GM21360 (cell line): ENCODE measurements around the gene METTL2A.
"Not testable (repeated sequence)": the region's sequence is repeated elsewhere in the genome, so short reads cannot be mapped to it uniquely, and the experiment has no call there.

Source experiments
- ATAC-seq: cut with Tn5 transposase; IDR thresholded peaks from one replicate; pipeline ENCODE4 v1.9.1; 2021; ENCODE audit warnings: mild to moderate bottlenecking, moderate library complexity; ENCODE audit not compliant: unreplicated experiment

The METTL2A gene

GRCh38 chr17:62470666-62471379, 47.1 kb downstream of the METTL2A start:
- not testable (repeated sequence) for ATAC-seq

DNA sequence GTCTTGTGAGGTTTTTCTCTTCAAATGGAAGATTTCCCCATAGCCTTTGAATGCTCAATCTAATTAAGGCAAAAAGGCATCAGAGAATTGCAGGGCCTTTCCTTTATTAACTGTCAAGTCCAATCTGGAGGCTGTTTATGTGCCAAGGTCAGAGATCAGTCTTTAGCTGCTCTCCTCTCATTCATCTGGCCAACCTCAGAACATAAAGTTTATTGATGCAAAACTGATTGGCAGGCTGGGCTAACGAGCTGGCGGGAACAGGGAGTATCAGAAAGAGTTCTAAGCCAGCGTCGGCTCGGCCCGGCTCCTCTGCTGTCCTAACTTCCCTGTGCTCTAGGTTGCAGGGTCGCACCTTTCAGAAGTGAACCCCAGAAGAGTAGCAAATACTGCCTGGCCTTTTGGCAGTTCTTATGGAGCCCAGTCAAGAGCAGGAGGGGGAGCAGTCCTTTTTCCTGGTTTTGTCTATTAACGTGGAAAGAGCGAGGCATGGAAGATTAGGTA, 47.7 kb downstream of the METTL2A start:
- not testable (repeated sequence) for ATAC-seq

- not testable (repeated sequence) for ATAC-seq
Observed at GRCh38 chr17:62473030-62473982, 49.6 kb downstream of the METTL2A start.

DNA sequence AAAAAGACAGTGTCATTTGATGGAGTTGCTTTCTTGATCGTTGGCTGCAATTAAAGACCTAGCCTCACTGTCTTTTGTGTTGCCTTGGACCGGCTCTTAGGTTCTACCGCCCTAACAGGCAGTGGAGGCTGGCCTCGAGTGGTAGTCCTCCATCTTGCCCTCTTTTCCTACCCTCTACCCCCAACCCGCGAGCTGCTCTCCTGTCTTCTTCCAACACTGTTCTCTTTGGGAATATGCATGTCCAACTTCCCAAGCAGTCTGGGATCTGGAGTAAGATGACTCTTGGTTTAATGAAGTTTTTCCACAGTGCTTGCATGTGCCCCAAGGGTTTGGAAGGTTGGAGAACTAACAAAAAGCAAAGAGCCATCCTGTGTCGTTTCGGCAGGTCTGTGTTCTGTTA, 53.4 kb downstream of the METTL2A start:
- ATAC-seq: not testable (repeated sequence)

DNA sequence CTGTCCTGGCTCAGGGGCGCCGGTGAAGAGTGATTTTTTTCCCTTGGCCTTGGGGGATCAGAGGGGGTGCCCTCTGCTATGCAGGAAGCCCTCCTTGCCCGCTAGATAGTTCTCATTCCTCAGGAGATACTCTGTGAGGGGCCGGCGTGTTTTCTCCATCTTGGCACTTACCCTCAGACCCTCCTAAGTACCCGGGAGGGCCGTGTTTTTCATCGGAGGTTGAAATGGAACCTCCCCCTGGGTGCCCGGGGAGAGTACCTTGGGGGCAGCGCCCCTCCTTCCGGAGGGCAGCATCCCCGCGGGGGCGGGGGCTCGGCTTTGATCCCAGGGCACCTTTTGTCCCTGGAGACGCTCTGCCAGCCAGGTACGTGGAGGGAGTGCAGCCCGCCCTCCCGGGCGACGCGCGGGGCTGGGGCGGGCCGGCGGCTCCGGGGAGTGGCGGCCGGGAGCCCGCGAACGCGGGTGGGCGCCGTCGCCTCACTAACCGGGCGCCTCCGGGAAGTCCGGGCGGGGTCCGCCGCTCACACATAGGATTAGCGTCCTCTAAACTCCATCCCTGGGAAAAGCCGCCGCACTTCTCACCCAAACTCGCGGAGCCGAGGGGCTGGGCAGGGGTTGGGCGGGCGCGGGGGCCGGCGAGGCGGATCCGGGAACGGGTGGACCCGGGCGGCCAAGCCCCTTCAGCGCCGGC, 54.2 kb downstream of the METTL2A start:
- peak; percentile 21 for ATAC-seq

DNA sequence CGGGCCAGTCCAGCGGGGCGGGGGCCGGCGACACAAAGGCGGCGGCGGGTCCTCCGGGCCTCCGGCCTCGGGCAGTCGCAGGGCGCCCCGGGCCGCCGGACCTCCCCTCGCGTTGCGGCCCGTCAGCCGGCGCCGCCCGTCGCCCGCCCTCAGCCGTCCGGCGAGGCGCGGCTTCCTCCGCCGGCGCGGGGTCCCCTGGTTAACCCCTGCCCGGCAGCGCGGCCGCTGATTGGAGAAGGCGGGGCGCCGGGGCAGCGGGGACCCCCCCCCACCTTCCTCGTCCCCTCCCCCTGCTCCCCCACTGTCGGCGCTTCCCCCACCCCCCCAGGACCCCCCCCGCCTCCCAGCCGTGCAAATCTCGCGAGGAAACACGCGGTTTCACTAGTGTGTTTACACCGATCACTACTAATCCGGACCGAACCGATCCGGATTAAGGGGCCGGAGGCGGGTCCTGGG, 54.8 kb downstream of the METTL2A start, which contains the start of gene TLK2:
TSS of gene TLK2 (plus strand) at position 402 of the 456 bp plus-strand sequence. CDS start 2,301 bp downstream, outside the sequence.
- peak; percentile 70 for ATAC-seq

DNA sequence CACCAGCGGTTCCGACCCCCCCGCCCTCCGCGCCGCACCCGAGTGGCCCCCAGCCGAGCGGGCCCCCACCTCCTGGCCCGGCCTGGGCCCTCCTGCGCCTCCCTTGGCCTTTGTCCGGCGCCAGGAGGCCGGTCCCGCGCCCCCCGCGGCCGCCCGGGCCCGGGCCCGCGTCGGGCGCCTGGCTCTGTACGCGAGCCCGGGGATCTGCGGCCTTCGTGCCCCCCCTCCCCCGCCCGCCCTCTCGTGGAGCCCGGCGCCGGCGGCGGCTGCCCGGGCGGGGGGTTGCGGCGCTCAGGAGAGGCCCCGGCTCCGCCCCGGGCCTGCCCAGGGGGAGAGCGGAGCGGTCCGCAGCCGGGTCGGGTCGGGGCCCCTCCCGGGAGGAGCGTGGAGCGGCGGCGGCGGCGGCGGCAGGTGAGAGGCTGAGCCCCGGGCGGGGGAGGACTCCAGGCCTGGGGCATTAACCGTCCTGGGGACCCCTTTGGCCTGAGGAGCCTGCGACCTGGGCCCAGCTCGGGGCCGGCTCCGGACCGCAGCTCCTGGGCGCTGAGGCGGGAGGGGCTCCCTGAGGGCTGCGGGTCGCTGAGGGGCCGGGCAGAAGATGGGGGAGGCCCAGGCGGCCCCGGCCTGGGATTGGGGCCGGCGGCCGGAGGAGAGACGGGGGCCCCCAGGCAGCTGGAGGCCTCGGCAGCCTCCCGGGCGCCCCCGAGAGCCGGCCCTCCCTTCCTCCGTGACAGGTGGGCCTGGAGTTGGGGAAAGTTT, 55.4 kb downstream of the METTL2A start:
- ATAC-seq: peak; percentile 36

DNA sequence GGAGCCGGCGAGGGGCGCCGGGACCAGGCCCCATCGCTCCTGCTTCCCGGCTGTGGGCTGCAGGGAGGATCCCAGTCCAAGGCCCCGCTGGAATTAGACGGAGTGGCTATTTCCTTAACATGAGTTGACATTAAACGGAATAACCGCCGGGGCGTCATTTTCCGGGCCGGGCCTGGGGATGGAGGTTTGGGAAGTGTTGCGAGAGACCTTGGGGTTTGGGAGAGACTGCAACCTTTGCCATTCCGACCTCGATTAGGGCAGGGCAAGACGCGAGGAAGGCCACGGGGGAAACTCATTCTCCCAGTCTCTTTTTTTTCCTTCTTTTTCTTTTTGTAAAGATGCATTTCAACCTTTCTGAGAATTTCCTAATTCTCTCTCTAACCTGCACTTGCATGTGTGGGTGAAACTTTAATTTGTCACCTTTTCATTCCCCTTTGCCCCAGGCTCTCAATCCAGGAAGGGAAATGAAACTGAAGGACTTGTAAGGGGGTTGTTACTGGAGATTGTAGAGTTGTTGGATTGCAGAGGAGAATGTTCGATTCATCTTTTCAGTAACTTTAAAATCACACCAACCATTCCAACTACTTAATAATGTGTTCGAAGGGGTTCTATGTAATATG, 56.1 kb downstream of the METTL2A start:
- ATAC-seq: not testable (repeated sequence)

DNA sequence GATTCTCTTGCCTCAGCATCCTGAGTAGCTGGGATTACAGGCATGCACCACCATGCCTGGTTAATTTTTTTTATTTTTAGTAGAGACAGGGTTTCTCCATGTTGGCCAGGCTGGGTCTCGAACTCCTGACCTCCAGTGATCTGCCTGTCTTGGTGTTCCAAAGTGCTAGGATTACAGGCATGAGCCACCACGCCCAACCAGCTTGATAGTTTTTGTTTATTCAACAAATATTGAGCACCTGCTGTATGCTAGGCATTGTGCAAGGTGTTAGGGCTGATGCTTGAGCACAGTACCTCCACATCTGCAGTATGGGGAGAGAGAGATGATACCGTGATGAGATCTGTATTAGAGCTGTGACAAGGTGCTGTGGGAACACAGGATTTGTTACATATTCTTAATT, 58.9 kb downstream of the METTL2A start:
- ATAC-seq: not testable (repeated sequence)

DNA sequence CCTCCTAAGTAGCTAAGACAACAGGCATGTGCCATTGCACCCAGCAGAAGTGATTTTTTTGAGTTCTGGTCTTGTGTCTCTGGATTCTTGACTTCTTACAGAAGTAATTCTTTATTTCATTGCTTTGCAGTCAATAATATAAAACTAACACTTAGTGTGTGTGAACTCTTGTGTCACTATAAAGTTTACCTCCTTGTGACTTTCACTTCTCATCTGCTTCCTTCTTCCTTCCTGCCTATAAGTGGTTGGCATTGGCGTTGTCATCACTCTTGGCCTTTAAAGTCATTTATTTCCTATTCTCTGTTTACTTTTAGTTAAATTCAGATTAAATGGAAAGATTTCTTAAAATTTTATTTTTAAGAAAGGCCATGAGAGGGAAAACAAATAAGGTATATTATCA, 67.3 kb downstream of the METTL2A start:
- not testable (repeated sequence) for ATAC-seq

GRCh38 chr17:62493049-62493655, 69.5 kb downstream of the METTL2A start:
- not testable (repeated sequence) for ATAC-seq

GRCh38 chr17:62494073-62494472, 70.4 kb downstream of the METTL2A start:
- not testable (repeated sequence) for ATAC-seq

DNA sequence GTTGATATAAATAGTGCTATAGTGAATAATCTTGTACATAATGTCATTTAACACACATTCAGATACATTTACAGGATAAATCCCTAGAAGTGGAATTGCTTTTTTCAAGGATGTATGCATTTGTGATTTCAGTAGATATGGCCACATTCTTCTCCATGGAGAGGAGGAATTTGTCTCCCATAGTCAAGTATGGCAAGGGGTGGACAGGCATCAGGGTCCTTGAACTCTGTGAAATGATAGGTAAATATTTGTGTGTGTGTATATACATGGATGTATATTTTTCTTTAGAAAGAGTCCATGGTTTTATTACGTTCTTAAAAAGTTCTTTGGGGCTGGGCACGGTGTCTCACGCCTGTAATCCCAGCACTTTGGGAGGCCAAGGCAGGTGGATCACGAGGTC, 72.6 kb downstream of the METTL2A start:
- ATAC-seq: not testable (repeated sequence)

DNA sequence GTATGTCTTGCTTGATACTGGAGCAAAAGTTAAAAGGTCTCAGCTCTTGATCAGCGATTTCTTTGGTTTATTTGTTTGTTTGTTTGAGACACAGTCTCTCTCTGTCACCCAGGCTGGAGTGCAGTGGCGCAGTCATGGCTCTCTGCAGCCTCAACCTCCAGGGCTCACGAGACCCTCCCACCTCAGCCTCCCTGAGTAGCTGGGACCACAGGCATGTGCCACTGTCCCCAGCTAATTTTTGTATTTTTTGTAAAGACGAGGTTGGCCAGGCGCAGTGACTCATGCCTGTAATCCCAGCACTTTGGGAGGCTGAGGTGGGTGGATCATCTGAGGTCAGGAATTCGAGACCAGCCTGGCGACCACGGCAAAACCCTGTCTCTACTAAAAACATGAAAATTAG, 75.1 kb downstream of the METTL2A start:
- ATAC-seq: not testable (repeated sequence)
